ENCODE measurements around the gene PER2. TPM values are rescaled to one million over a fixed set of nuclear protein-coding genes. Genes with fewer than 3 reads are reported as not detected.

PER2 gene
- total RNA-seq, 1 donor: 10.8 TPM

- DNase-seq (ENCODE audit: low read depth): no peak
- H3K4me3 ChIP-seq (ENCODE audit: low read depth, low read length): no peak overlapping the region
- TF ChIP-seq CTCF (IDR thresholded peaks at IDR 0.05; ENCODE audit: insufficient read depth, low read length): no peak
Observed at GRCh38 chr2:238302751-238303150, 14.3 kb upstream of the PER2 start.

- no peak for DNase-seq (ENCODE audit: low read depth)
- no peak overlapping the region for H3K4me3 ChIP-seq (ENCODE audit: low read depth, low read length)
- TF ChIP-seq CTCF (IDR thresholded peaks at IDR 0.05; ENCODE audit: insufficient read depth, low read length): no peak
Observed at GRCh38 chr2:238302087-238302486, 13.7 kb upstream of the PER2 start.

- H3K4me3 ChIP-seq (ENCODE audit: low read depth, low read length): no peak overlapping the region
- no peak for TF ChIP-seq CTCF (IDR thresholded peaks at IDR 0.05; ENCODE audit: insufficient read depth, low read length)
- DNase-seq (ENCODE audit: low read depth): no peak
Observed at GRCh38 chr2:238299803-238300202, 11.4 kb upstream of the PER2 start.

GRCh38 chr2:238296638-238297457, 8.4 kb upstream of the PER2 start:
- TF ChIP-seq CTCF (IDR thresholded peaks at IDR 0.05; ENCODE audit: insufficient read depth, low read length): no peak
- H3K4me3 ChIP-seq (ENCODE audit: low read depth, low read length): no peak overlapping the region
- DNase-seq (ENCODE audit: low read depth): no peak

GRCh38 chr2:238295144-238296112, 7.0 kb upstream of the PER2 start:
- no peak for TF ChIP-seq CTCF (IDR thresholded peaks at IDR 0.05; ENCODE audit: insufficient read depth, low read length)

GRCh38 chr2:238294393-238295143, 6.2 kb upstream of the PER2 start:
- DNase-seq (ENCODE audit: low read depth): no peak
- TF ChIP-seq CTCF (IDR thresholded peaks at IDR 0.05; ENCODE audit: insufficient read depth, low read length): no peak
- no peak overlapping the region for H3K4me3 ChIP-seq (ENCODE audit: low read depth, low read length)

More at GRCh38 chr2:238295144-238296112, 7.0 kb upstream of the PER2 start:
- no peak for DNase-seq (ENCODE audit: low read depth)
- H3K4me3 ChIP-seq (ENCODE audit: low read depth, low read length): no peak overlapping the region

Data from fibroblast of the aortic adventitia (primary cell).